G401 (cell line): ENCODE measurements around the gene RPSA. TPM values are rescaled to one million over a fixed set of nuclear protein-coding genes. Genes with fewer than 3 reads are reported as not detected.
"Not testable (repeated sequence)": the region's sequence is repeated elsewhere in the genome, so short reads cannot be mapped to it uniquely, and the experiment has no call there.

ENCODE experiments used
- DNase-seq: peaks from one replicate; pipeline ENCODE4 v3.0.0-alpha.2; 2015; ENCODE audit warnings: low spot score
- in situ Hi-C: cut with HindIII; loops from 2 replicates; pipeline ENCODE4 v1.10.0; 2016; ENCODE audit warnings: low sequenced_read_pairs, mixed read lengths
- total RNA-seq: library from RNA; depleted of rRNA; stranded (reverse); fragments of >200 nt; shearing (Covaris generic); gene quantifications from 2 replicates; pipeline ENCODE4 v1.2.3, GENCODE V29; 2014

The RPSA gene
- total RNA-seq, 1 experiment from 2014 or later, result 2,014 TPM

- in situ Hi-C loops, DNase-seq: not testable (repeated sequence)
These were observed 8.8 kb downstream of the RPSA start for GRCh38 chr3:39415302-39415701.

- DNase-seq, result peak; percentile 12
- in situ Hi-C loops, result no loop called here
These were observed 9.5 kb downstream of the RPSA start for GRCh38 chr3:39415983-39416382.

GRCh38 chr3:39416998-39417397, 10.5 kb downstream of the RPSA start:
- in situ Hi-C loops, DNase-seq: not testable (repeated sequence)

- in situ Hi-C loops, result not testable (repeated sequence)
These were observed 12.2 kb downstream of the RPSA start for GRCh38 chr3:39418556-39419225.

GRCh38 chr3:39419742-39420315, 13.3 kb downstream of the RPSA start:
- no peak for DNase-seq
- in situ Hi-C loops, result no loop called here

More at GRCh38 chr3:39418556-39419225, 12.2 kb downstream of the RPSA start:
- DNase-seq, result not testable (repeated sequence)

- in situ Hi-C loops, result no loop called here
- DNase-seq, result no peak
These were observed 14.0 kb downstream of the RPSA start for GRCh38 chr3:39420543-39420942.

GRCh38 chr3:39423436-39423970, 17.0 kb downstream of the RPSA start:
- in situ Hi-C loops, result no loop called here
- DNase-seq, result no peak

- in situ Hi-C loops, result no loop called here
- DNase-seq, result no peak
These were observed 19.8 kb downstream of the RPSA start for GRCh38 chr3:39426312-39426711.

- no peak for DNase-seq
- in situ Hi-C loops, result no loop called here
These were observed 21.0 kb downstream of the RPSA start for GRCh38 chr3:39427506-39427905.

- no peak for DNase-seq
- in situ Hi-C loops, result no loop called here
These were observed 22.3 kb downstream of the RPSA start for GRCh38 chr3:39428745-39429201.

- in situ Hi-C loops, result no loop called here
- DNase-seq, result no peak
These were observed 22.9 kb downstream of the RPSA start for GRCh38 chr3:39429466-39429865.

GRCh38 chr3:39432342-39432741, 25.8 kb downstream of the RPSA start:
- DNase-seq, result no peak
- in situ Hi-C loops, result no loop called here

- no peak for DNase-seq
- in situ Hi-C loops, result no loop called here
These were observed 27.1 kb downstream of the RPSA start for GRCh38 chr3:39433642-39434041.

- DNase-seq, result no peak
- in situ Hi-C loops, result no loop called here
These were observed 28.1 kb downstream of the RPSA start for GRCh38 chr3:39434574-39434973.

GRCh38 chr3:39435006-39435748, 28.7 kb downstream of the RPSA start:
- no peak for DNase-seq
- in situ Hi-C loops, result no loop called here

GRCh38 chr3:39438880-39439279, 32.4 kb downstream of the RPSA start:
- DNase-seq, result no peak
- in situ Hi-C loops, result no loop called here

- in situ Hi-C loops, result no loop called here
- no peak for DNase-seq
These were observed 33.8 kb downstream of the RPSA start for GRCh38 chr3:39440316-39440715.

- DNase-seq, result no peak
- in situ Hi-C loops, result no loop called here
These were observed 37.0 kb downstream of the RPSA start for GRCh38 chr3:39443530-39443929.

GRCh38 chr3:39445927-39446326, 39.4 kb downstream of the RPSA start:
- in situ Hi-C loops, result no loop called here
- no peak for DNase-seq

GRCh38 chr3:39446444-39446843, 39.9 kb downstream of the RPSA start:
- in situ Hi-C loops, result no loop called here
- no peak for DNase-seq
